Upper lobe of left lung (tissue), 6 donors: Measurements from ENCODE around the gene CALML6. TPM values are rescaled to one million over a fixed set of nuclear protein-coding genes. Genes with fewer than 3 reads are reported as not detected.

Experiments
- ATAC-seq, 2 donors: fragments of 200-7000 bp; cut with Tn5 transposase; one replicate each; pipeline ENCODE4 v1.9.1; 2022; ENCODE audit warnings: mild to moderate bottlenecking in 2 of 2, moderate library complexity in 2 of 2; ENCODE audit not compliant: low FRiP score in 2 of 2
- DNase-seq, 2 donors: peaks; one replicate each; pipeline ENCODE4 v3.0.0-alpha.2; 2019 to 2020
- H3K27ac ChIP-seq, 4 donors: fragments of 200-600 bp; sonication (generic); one replicate each; pipeline ENCODE4 v1.5.1; 2016 to 2019
- H3K27me3 ChIP-seq, 4 donors: fragments of 200-600 bp; sonication (generic); one replicate each; pipeline ENCODE4 v1.5.1; 2017 to 2019
- H3K36me3 ChIP-seq, 4 donors: fragments of 200-600 bp; sonication (generic); one replicate each; pipeline ENCODE4 v1.5.1; 2016 to 2019
- H3K4me1 ChIP-seq, 4 donors: fragments of 200-600 bp; sonication (generic); one replicate each; pipeline ENCODE4 v1.5.1; 2018 to 2019
- H3K4me3 ChIP-seq, 4 donors: fragments of 200-600 bp; sonication (generic); one replicate each; pipeline ENCODE4 v1.5.1; 2017 to 2019; ENCODE audit warnings: mild to moderate bottlenecking in 2 of 4, moderate library complexity in 1 of 4
- H3K9me3 ChIP-seq, 4 donors: fragments of 200-600 bp; sonication (generic); one replicate each; pipeline ENCODE4 v1.5.1; 2018 to 2019
- EP300 ChIP-seq, 4 donors: sonication (generic); formaldehyde crosslinking; IDR thresholded peaks; one replicate each; pipeline ENCODE4 v1.5.1; 2017; ENCODE audit warnings: antibody characterized with exemption in 4 of 4, control low read depth in 2 of 4
- POLR2A ChIP-seq, 4 donors: fragments of 450-650 bp; IDR thresholded peaks; one replicate each; pipeline ENCODE4 v1.5.1; 2016 to 2017; ENCODE audit warnings: antibody characterized with exemption in 4 of 4, mild to moderate bottlenecking in 2 of 4
- POLR2AphosphoS5 ChIP-seq, 2 donors: sonication (generic); formaldehyde crosslinking; IDR thresholded peaks; one replicate each; pipeline ENCODE4 v1.5.1; 2017; ENCODE audit warnings: antibody characterized with exemption in 2 of 2
- WGBS, 2 donors: methylation state at CpG; one replicate each; pipeline ENCODE4 v1.1.5; 2017 to 2018; 5-methylcytosine and 5-hydroxymethylcytosine counted together
- total RNA-seq, 6 donors: library from RNA; depleted of rRNA in 4 of 6; stranded (reverse); fragments of >200 nt in 4 of 6; gene quantifications; one replicate each; pipeline versions ENCODE4 v1.1.0 to v1.2.1, GENCODE V29; 2016 to 2021
- TF ChIP-seq, protein P1 (sequence below), 6 experiments: fragments of 450-650 bp in 4 of 6; fragments of 200-600 bp in 2 of 6; sonication (generic) in 2 of 6; IDR thresholded peaks; one replicate each; pipeline ENCODE4 v1.5.1; 2016 to 2019; ENCODE audit warnings: antibody characterized with exemption in 6 of 6
- donor health status: DM: no; HTN: no; CAD: no; lungs with moderate emphysema.
- donor health status: DM: no; HTN: yes; CAD: no; lungs with severe emphysema.

CALML6 gene
- total RNA-seq, 6 donors from 2014 or later, result 0.37 to 0.57 (median 0.39) TPM; not detected in 3

GRCh38 chr1:1895456-1896336 is 19.4 kb upstream of the CALML6 start:
- peaks cover 16 to 32% (median 23%) of the 10 kb centered on the region in 4 donors for H3K4me1 ChIP-seq
- DNase-seq (peak in 1 of 2 donors; percentile 62), ATAC-seq (no peak)
- H3K27me3 ChIP-seq, result no peaks in the 10 kb centered on the region
- 73 to 75% methylated on average over 12 to 14 of the region's 14 CpGs for whole genome bisulfite sequencing, 2 donors
- H3K27ac ChIP-seq, result no peak overlapping the region
- H3K36me3 ChIP-seq, result no peaks in the 10 kb centered on the region
- H3K9me3 ChIP-seq, result no peaks in the 10 kb centered on the region
- no peak overlapping the region for H3K4me3 ChIP-seq
- TF ChIP-seq POLR2A (IDR thresholded peaks at IDR 0.05) (no peak), POLR2AphosphoS5 (IDR thresholded peaks at IDR 0.05) (no peak), EP300 (IDR thresholded peaks at IDR 0.05) (no peak)

DNA sequence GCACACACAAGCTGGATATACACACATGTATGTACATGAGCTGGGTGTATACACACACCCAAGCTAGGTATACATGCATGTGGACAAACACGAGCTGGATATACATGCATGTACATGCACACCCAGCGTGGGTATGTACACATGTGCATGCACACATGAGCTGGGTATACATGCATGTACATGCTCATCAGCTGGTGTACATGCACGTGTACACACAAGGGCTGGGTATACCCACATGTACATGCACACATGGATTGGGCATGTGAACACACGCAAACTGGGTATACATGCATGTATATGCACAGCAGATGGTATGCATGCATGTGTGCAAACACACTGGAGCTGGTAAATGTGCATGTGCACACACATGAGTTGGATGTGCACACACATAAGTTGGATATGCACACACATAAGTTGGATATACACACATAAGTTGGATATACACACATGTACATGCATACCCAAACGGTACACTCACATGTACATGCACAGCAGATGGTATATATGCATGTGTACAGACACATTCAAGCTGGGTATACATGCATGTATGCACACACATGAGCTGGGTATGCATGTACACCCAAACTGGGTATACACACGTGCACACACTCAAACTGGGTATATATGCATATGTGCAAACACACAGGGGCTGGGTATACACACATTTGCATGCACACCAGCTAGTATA is 16.7 kb upstream of the CALML6 start:
- no peaks in the 10 kb centered on the region for H3K36me3 ChIP-seq
- H3K4me3 ChIP-seq, result no peak overlapping the region
- H3K27ac ChIP-seq, result no peak overlapping the region
- no peaks in the 10 kb centered on the region for H3K9me3 ChIP-seq
- no peak for ATAC-seq
- no peaks in the 10 kb centered on the region for H3K27me3 ChIP-seq
- no peak for DNase-seq
- H3K4me1 ChIP-seq, result peaks cover 10 to 14% (median 12%) of the 10 kb centered on the region in 4 donors
- WGBS, 2 donors, result 90 to 97% methylated on average over 5 to 6 of the region's 6 CpGs
- TF ChIP-seq POLR2A (IDR thresholded peaks at IDR 0.05), result no peak
- TF ChIP-seq POLR2AphosphoS5 (IDR thresholded peaks at IDR 0.05), result no peak
- TF ChIP-seq EP300 (IDR thresholded peaks at IDR 0.05), result no peak
- TF ChIP-seq, protein P1, sequence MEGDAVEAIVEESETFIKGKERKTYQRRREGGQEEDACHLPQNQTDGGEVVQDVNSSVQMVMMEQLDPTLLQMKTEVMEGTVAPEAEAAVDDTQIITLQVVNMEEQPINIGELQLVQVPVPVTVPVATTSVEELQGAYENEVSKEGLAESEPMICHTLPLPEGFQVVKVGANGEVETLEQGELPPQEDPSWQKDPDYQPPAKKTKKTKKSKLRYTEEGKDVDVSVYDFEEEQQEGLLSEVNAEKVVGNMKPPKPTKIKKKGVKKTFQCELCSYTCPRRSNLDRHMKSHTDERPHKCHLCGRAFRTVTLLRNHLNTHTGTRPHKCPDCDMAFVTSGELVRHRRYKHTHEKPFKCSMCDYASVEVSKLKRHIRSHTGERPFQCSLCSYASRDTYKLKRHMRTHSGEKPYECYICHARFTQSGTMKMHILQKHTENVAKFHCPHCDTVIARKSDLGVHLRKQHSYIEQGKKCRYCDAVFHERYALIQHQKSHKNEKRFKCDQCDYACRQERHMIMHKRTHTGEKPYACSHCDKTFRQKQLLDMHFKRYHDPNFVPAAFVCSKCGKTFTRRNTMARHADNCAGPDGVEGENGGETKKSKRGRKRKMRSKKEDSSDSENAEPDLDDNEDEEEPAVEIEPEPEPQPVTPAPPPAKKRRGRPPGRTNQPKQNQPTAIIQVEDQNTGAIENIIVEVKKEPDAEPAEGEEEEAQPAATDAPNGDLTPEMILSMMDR (IDR thresholded peaks at IDR 0.05), result no peak

- peaks cover 7 to 10% (median 8%) of the 10 kb centered on the region in 4 donors for H3K4me1 ChIP-seq
- no peak for TF ChIP-seq EP300 (IDR thresholded peaks at IDR 0.05)
- TF ChIP-seq, protein P1 (IDR thresholded peaks at IDR 0.05), result no peak
- no peak for TF ChIP-seq POLR2A (IDR thresholded peaks at IDR 0.05)
- TF ChIP-seq POLR2AphosphoS5 (IDR thresholded peaks at IDR 0.05), result no peak
- H3K27me3 ChIP-seq, result no peaks in the 10 kb centered on the region
- H3K4me3 ChIP-seq, result no peak overlapping the region
- 38 to 67% methylated on average over 4 to 12 of the region's 16 CpGs for WGBS, 2 donors
- peak in 1 of 2 donors; percentile 46 for DNase-seq
- no peaks in the 10 kb centered on the region for H3K36me3 ChIP-seq
- H3K27ac ChIP-seq, result no peak overlapping the region
- no peak for ATAC-seq
- H3K9me3 ChIP-seq, result no peaks in the 10 kb centered on the region
Measured at GRCh38 chr1:1899266-1899966, 15.6 kb upstream of the CALML6 start.

DNA sequence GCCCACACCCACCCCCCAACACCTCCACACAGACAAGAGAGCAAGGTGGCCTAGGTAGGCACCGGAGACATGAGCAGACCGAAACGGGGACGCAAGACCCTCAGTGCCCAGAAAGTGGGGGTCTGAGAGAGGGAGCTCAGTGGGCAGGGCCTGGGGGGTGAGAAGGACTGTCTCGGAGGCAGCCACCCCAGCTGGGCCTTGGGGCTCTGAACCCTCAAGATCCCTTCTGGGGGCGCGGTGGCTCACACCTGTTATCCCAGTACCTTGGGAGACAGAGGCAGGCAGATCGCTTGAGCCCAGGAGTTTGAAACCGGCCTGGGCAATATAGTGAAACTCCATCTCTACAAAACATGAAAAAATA is 15.1 kb upstream of the CALML6 start:
- no peak for ATAC-seq
- Histone ChIP-seq H3K27me3 (no peaks in the 10 kb centered on the region), H3K36me3 (no peaks in the 10 kb centered on the region), H3K4me3 (no peak overlapping the region), H3K9me3 (no peaks in the 10 kb centered on the region), H3K27ac (no peak overlapping the region), H3K4me1 (peaks cover 1 to 5% (median 2%) of the 10 kb centered on the region in 4 donors)
- TF ChIP-seq, protein P1 (IDR thresholded peaks at IDR 0.05), result no peak
- no peak for TF ChIP-seq POLR2AphosphoS5 (IDR thresholded peaks at IDR 0.05)
- no peak for TF ChIP-seq EP300 (IDR thresholded peaks at IDR 0.05)
- TF ChIP-seq POLR2A (IDR thresholded peaks at IDR 0.05), result no peak
- WGBS, 2 donors, result 72 to 91% methylated on average over 4 to 9 of the region's 9 CpGs
- DNase-seq, result no peak
